GM21619 (cell line): Measurements from ENCODE around the gene HOXC6.

Experiments
- ATAC-seq: cut with Tn5 transposase; IDR thresholded peaks from one replicate; pipeline ENCODE4 v1.9.1; 2021; ENCODE audit not compliant: unreplicated experiment

Gene HOXC6

GRCh38 chr12:54001283-54002187 lies 26.7 kb upstream of the HOXC6 start:
- no peak for ATAC-seq

DNA sequence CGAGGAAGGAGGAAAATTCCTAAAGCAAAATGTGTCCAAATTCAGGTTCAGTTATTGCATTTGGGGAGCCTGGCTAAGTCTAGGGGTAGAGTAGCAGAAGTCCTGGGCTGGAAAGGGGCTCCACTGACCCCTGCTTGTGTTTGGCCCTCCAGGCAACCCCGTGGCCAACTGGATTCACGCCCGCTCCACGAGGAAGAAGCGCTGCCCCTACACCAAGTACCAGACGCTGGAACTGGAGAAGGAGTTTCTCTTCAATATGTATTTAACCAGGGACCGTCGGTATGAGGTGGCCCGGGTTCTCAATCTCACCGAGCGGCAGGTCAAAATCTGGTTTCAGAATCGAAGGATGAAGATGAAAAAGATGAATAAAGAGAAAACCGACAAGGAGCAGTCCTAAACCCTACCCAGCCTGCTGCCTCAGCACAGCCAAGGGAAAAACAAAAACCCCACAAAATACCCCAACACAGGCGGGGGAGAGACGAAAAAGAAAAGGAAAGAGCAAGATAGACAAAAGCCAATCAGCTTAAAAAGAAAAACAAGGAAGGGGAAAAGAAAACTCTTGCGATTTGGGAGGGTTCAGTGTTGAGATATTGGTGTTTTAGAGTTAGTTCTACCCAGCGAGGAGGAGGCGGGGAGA lies 25.8 kb upstream of the HOXC6 start:
- no peak for ATAC-seq

GRCh38 chr12:54002915-54003389 lies 25.3 kb upstream of the HOXC6 start:
- ATAC-seq, result no peak

DNA sequence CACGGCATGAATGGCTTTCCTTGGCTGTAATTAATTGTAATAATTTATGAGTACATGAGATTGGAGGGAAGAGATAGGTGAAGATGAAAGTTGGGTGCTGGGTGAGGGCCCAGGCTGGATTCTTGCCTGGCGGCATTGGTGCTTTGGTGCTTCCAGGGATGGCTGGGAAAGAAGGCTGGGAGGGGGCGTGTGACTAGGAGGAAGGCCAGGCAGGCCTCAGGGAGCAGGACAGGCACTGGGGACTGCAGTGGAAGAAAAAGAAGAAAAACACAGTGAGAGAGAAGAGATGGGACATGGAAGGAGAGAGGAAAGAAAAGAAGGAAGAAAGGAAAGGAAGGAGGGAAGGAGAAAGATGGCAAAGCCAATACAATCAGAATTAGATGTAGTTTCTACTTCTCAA lies 24.6 kb upstream of the HOXC6 start:
- no peak for ATAC-seq

DNA sequence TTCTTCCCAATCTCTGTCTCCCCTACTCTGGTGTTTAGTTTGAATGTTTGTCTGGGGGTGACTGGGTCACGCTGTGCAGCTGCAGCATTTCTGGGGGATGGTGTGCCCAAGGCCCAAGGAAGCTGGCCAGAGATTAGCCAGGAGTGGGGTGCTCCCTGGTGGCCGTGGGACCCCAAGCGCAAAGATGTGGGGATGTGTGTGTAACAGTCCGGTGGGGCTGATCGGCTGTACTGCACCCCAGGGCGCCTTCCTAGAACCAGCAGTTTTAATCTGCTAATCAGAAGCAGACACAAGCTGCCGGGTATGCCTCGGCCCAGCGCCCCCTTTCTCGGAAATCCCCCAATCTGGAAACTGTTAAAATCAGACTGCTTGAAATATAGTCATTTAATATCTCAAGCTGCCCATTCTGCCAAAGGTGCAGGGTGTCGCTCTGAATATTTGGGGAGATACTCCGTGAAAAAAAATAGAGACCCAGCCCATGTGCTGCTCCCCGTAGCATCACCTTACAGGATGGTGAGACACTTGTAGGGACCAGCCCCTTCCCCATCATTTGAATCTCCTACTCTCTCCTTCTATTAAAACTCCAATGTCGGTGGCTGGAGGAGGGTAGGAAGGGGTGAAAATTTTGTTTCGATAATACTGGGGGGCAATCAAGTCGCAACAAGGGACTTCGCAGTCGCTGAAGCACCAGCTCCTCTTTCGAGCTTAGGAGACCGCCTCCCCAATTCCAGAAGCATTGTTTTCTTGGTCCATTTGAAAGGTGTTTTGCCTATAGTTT lies 24.0 kb upstream of the HOXC6 start:
- ATAC-seq, result no peak

DNA sequence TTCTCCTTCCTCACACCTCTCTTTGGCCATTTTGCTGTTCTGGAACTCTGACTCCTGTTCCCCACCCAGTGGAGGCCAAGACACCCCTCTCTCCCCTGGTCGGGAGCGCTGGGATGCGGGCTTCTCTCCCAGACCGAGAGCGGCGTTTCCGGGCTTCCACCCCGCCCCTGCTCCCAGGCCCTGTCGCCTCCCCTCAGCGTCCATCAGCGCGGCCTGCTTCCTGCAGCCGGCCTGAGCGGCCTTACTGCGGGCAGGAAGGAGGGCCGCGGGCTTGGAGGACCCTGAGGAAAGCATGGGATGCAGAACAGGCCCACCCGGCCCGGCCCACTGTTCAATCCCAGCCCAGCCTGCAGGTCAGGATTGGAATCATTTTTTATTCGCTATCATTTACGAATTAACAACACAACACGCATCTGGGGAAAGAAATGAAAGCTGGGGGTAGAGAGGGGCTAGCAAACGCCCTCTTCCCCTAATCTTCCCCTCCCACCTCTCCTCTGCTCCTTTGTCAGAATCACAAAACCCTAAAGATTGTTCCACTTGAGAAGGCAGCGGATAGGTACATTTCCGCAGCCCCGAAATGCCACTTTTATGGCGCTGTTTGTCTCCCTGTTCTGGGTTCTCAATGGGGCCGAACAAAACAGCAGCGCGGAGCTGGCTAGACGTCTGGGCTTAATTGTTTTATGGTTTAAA lies 23.3 kb upstream of the HOXC6 start:
- ATAC-seq, result no peak

DNA sequence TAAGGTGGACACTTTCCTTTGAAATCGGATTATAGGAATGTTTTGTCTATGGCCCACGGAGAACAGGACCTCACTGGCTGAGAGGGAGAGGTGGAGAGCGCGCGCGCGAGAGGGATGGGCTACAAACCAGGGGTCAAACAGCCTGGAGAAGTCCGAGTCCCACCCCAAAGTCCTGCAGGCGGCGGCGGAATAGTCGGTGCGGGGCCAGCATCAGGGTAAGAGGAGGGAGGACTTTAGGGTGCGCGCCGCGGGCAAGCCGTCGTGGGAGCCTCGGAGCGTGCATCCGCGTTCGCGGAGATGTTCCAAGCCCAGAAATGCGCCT lies 22.7 kb upstream of the HOXC6 start:
- ATAC-seq, result no peak

DNA sequence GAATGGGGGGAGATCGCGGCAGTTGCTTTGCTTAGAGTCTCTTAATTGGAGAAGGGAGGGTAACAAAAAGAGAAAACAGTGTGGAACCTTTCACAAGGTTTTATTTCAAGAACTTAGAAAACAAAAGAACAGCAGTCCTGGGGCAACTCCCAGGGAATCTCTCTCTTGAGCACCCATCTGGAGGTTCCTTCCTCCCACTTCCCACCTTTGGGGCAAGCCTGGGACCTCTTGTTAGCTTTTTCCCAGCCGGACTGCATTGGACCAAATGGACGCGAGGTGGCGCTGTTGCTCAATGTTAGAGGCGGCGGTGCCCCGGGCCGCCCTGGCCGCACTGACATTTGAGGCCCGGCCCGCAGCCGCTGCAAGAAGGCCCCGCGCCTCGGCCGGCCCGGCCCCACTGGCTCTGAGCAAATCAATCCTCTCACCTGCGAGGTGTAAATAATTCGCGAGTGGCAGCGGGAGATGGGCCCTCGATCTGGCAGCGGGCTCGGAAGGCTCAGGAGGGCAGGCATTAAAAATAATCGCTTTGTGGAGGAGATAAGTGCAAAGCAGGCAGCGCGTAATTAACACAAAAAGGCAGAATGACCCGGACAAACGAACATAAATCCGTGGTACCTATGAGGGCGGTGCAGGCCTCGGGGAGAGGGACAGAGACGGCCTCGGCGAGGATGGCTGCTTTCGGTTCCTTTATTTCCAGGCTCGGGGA lies 22.2 kb upstream of the HOXC6 start:
- ATAC-seq, result no peak

- no peak for ATAC-seq
These were observed 21.6 kb upstream of the HOXC6 start for GRCh38 chr12:54006559-54007220.

- ATAC-seq, result no peak
These were observed 20.5 kb upstream of the HOXC6 start for GRCh38 chr12:54007538-54008259.

DNA sequence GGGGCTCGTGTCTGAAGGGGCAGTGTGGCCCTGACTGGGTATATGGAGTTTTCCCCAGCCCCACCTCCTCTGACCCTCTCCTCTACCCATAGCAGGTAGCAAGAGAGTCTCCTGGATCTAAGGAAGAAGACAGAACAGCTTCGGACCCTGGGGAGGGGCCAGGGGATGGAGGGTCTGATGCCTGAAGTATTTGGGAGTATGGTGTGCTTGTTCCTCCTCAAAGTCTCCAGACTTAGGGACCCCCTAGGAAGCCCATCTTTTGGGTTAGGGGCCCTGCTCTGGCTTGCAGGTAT lies 20.0 kb upstream of the HOXC6 start:
- no peak for ATAC-seq

DNA sequence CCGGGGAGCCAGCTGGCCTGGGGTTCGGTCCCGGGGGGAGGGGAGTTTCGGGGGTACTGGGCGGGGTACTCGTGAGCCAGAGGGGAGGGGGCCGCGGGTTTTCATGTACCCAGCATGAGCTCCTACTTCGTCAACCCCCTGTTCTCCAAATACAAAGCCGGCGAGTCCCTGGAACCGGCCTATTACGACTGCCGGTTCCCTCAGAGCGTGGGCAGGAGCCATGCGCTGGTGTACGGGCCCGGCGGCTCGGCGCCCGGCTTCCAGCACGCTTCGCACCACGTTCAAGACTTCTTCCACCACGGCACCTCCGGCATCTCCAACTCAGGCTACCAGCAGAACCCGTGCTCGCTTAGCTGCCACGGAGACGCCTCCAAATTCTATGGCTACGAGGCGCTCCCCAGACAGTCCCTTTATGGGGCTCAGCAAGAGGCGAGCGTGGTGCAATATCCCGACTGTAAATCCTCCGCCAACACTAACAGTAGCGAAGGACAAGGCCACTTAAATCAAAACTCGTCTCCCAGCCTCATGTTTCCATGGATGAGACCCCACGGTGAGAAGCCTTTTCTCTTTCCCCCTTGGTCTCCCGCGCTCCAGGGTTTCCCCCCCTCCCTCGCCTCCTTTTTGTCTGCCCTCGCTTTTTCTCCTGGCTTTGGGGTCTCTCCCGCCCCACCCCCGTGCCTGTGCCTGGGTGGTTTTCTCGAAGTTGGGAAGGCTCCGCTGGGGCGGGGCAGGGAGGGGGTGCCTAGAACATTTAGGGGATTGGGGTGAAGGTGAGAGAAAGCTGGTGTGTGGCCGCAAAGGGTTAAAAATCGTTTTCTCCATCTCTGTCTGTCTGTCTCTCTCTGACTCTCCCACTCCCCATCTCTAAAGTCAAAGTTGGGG lies 18.8 kb upstream of the HOXC6 start:
- no peak for ATAC-seq

DNA sequence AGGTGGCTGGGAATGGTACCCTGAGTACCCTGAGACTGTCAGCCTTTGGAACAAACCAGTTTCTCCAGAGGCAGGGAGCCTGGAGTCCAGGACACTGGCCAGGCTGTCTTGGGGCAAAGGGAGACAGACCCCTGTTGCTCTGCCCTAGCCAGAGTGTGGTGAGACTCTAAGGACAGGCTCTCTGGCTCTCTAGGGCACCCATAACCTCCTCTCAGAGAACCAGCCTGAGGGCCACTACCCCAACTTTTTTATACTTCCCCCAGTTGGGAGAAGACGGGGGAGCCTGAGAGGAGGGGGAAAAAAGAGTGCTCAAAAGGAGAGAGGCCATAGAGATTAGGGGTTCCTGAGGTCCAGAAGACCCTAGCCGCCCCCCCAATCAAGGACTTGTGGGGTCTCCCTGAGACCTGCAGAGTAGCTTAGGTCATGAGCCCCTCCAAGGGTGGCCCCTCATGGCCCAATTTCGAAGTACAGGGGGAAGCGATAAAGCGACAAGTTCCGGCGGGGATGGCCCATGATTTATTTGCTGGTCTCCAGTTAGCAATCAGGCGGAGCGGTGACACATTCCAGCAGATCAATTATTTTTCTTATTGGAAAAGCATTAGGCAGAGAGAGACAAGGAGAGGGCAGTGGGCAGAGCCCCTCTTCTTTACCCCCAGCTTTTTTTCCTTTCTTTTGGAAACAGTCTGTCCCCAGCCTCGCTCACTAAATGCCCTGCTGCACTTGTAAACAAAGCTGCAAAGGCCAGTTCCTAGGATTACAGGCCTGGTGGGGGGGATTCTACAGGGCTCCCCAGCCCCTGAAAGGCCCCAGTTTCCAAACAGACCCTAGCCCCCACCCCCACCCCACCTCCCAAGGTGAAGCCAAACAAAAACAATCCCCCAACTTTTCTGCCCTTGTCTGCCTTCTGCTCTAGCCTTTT lies 17.9 kb upstream of the HOXC6 start:
- ATAC-seq, result no peak

GRCh38 chr12:54010972-54011664 lies 17.1 kb upstream of the HOXC6 start:
- no peak for ATAC-seq

- ATAC-seq, result no peak
These were observed 16.3 kb upstream of the HOXC6 start for GRCh38 chr12:54011665-54012532.
